ENCODE results near the gene ARHGAP12.

ARHGAP12 gene

GRCh38 chr10:31958856-31959255, 30.2 kb upstream of the ARHGAP12 start:
- TF ChIP-seq, protein P1, sequence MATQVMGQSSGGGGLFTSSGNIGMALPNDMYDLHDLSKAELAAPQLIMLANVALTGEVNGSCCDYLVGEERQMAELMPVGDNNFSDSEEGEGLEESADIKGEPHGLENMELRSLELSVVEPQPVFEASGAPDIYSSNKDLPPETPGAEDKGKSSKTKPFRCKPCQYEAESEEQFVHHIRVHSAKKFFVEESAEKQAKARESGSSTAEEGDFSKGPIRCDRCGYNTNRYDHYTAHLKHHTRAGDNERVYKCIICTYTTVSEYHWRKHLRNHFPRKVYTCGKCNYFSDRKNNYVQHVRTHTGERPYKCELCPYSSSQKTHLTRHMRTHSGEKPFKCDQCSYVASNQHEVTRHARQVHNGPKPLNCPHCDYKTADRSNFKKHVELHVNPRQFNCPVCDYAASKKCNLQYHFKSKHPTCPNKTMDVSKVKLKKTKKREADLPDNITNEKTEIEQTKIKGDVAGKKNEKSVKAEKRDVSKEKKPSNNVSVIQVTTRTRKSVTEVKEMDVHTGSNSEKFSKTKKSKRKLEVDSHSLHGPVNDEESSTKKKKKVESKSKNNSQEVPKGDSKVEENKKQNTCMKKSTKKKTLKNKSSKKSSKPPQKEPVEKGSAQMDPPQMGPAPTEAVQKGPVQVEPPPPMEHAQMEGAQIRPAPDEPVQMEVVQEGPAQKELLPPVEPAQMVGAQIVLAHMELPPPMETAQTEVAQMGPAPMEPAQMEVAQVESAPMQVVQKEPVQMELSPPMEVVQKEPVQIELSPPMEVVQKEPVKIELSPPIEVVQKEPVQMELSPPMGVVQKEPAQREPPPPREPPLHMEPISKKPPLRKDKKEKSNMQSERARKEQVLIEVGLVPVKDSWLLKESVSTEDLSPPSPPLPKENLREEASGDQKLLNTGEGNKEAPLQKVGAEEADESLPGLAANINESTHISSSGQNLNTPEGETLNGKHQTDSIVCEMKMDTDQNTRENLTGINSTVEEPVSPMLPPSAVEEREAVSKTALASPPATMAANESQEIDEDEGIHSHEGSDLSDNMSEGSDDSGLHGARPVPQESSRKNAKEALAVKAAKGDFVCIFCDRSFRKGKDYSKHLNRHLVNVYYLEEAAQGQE (tag by site-specific recombination; IDR thresholded peaks at IDR 0.05) = no peak
- TF ChIP-seq TCF7L2 (IDR thresholded peaks at IDR 0.05; ENCODE audit: borderline replicate concordance, low read depth, low read length) = no peak
- TF ChIP-seq, protein P2, sequence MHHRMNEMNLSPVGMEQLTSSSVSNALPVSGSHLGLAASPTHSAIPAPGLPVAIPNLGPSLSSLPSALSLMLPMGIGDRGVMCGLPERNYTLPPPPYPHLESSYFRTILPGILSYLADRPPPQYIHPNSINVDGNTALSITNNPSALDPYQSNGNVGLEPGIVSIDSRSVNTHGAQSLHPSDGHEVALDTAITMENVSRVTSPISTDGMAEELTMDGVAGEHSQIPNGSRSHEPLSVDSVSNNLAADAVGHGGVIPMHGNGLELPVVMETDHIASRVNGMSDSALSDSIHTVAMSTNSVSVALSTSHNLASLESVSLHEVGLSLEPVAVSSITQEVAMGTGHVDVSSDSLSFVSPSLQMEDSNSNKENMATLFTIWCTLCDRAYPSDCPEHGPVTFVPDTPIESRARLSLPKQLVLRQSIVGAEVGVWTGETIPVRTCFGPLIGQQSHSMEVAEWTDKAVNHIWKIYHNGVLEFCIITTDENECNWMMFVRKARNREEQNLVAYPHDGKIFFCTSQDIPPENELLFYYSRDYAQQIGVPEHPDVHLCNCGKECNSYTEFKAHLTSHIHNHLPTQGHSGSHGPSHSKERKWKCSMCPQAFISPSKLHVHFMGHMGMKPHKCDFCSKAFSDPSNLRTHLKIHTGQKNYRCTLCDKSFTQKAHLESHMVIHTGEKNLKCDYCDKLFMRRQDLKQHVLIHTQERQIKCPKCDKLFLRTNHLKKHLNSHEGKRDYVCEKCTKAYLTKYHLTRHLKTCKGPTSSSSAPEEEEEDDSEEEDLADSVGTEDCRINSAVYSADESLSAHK (tag by site-specific recombination; IDR thresholded peaks at IDR 0.05) = no peak
- TF ChIP-seq ZNF391 (tag by site-specific recombination; IDR thresholded peaks at IDR 0.05; ENCODE audit: borderline replicate concordance, low read depth) = no peak
- TF ChIP-seq, protein P3, sequence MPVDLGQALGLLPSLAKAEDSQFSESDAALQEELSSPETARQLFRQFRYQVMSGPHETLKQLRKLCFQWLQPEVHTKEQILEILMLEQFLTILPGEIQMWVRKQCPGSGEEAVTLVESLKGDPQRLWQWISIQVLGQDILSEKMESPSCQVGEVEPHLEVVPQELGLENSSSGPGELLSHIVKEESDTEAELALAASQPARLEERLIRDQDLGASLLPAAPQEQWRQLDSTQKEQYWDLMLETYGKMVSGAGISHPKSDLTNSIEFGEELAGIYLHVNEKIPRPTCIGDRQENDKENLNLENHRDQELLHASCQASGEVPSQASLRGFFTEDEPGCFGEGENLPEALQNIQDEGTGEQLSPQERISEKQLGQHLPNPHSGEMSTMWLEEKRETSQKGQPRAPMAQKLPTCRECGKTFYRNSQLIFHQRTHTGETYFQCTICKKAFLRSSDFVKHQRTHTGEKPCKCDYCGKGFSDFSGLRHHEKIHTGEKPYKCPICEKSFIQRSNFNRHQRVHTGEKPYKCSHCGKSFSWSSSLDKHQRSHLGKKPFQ (tag by site-specific recombination; IDR thresholded peaks at IDR 0.05) = no peak
- no peak for TF ChIP-seq ZNF670 (tag by site-specific recombination; IDR thresholded peaks at IDR 0.05; ENCODE audit: low read depth)
- no peak for TF ChIP-seq ZNF664 (tag by site-specific recombination; IDR thresholded peaks at IDR 0.05)
- TF ChIP-seq, protein P4, sequence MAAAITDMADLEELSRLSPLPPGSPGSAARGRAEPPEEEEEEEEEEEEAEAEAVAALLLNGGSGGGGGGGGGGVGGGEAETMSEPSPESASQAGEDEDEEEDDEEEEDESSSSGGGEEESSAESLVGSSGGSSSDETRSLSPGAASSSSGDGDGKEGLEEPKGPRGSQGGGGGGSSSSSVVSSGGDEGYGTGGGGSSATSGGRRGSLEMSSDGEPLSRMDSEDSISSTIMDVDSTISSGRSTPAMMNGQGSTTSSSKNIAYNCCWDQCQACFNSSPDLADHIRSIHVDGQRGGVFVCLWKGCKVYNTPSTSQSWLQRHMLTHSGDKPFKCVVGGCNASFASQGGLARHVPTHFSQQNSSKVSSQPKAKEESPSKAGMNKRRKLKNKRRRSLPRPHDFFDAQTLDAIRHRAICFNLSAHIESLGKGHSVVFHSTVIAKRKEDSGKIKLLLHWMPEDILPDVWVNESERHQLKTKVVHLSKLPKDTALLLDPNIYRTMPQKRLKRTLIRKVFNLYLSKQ (tag by site-specific recombination; IDR thresholded peaks at IDR 0.05; ENCODE audit: borderline replicate concordance) = no peak
- no peak for TF ChIP-seq HOXA7 (CRISPR knock-in tag; IDR thresholded peaks at IDR 0.05; ENCODE audit: borderline replicate concordance)
- TF ChIP-seq KLF16 (tag by site-specific recombination; IDR thresholded peaks at IDR 0.05) = no peak
- TF ChIP-seq KLF9 (tag by site-specific recombination; IDR thresholded peaks at IDR 0.05; ENCODE audit: low read depth) = no peak
- no peak for TF ChIP-seq ZNF677 (tag by site-specific recombination; IDR thresholded peaks at IDR 0.05)
- no peak for TF ChIP-seq ZSCAN30 (tag by site-specific recombination; IDR thresholded peaks at IDR 0.05)
- no peak for TF ChIP-seq RBAK (tag by site-specific recombination; IDR thresholded peaks at IDR 0.05)
- TF ChIP-seq ZNF239 (tag by site-specific recombination; IDR thresholded peaks at IDR 0.05) = no peak
- no peaks in the 10 kb centered on the region for H3K36me3 ChIP-seq (ENCODE audit: control insufficient read depth in 2 of 2, insufficient read depth in 1 of 2, low read length in 2 of 2)
- no peaks in the 10 kb centered on the region for H3K4me1 ChIP-seq (ENCODE audit: control insufficient read depth, insufficient read depth, low read length)
- H3K27ac ChIP-seq (ENCODE audit: extremely low read depth, low read depth, low read length) = no peak overlapping the region
- no peaks in the 10 kb centered on the region for H3K9me3 ChIP-seq (ENCODE audit: control insufficient read depth, insufficient read depth, low read depth, low read length)
- ChIA-PET CTCF (interaction anchor here (0.6 to 0.7 kb wide), 3 partner anchors 17 to 284 kb away, joined by 3 read pairs; no protein-coding TSS in a partner anchor), POLR2A (no interaction called here)
- no peak overlapping the region for H3K4me3 ChIP-seq (ENCODE audit: low read depth, low read length)

DNA sequence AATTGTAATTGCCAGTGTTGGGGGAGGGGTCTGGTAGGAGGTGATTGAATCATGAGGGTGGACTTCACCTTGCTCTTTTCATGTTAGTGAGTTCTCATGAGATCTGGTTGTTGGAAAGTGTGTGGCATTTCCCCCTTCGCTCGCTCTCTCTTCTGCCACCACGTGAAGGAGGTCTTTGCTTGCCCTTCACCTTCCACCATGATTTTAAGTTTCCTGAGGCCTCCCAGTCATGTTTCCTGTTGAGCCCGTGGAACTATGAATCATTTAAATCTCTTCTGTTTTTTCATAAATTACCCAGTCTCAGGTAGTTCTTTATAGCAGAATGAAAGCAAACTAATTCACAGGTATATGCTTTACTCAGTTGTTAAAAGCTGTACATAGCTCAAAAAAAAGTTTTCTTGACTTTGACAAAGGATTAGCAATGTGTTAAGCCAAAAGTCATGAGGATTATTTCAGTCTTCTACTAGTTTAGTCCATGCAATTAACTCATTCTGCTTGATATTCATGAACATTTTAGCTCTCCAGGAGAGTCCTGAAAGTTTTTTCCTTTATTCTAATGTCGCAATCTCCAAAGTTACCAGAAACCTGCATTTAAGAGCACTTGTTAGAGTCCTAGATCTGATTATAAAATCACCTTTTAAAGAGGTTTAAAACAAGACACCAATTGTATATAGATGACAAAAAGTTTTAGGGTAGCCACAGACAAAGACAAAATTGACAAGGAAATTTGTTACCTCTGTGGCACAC, 27.7 kb upstream of the ARHGAP12 start:
- no peaks in the 10 kb centered on the region for H3K9me3 ChIP-seq (ENCODE audit: control insufficient read depth, insufficient read depth, low read depth, low read length)
- no peaks in the 10 kb centered on the region for H3K36me3 ChIP-seq (ENCODE audit: control insufficient read depth in 2 of 2, insufficient read depth in 1 of 2, low read length in 2 of 2)
- H3K4me3 ChIP-seq (ENCODE audit: low read depth, low read length) = no peak overlapping the region
- ChIA-PET CTCF (no interaction called here), POLR2A (no interaction called here)
- H3K4me1 ChIP-seq (ENCODE audit: control insufficient read depth, insufficient read depth, low read length) = 0 out of 2 replicates have a peak, but pooled peaks cover 2% of the 10 kb centered on the region
- no peak overlapping the region for H3K27ac ChIP-seq (ENCODE audit: extremely low read depth, low read depth, low read length)
- no peak for TF ChIP-seq ZSCAN16 (tag by site-specific recombination; IDR thresholded peaks at IDR 0.05)
- no peak for TF ChIP-seq GLI2 (tag by site-specific recombination; IDR thresholded peaks at IDR 0.05; ENCODE audit: borderline replicate concordance, low read depth)
- TF ChIP-seq ZBTB44 (tag by site-specific recombination; IDR thresholded peaks at IDR 0.05) = no peak
- TF ChIP-seq ZNF112 (tag by site-specific recombination; IDR thresholded peaks at IDR 0.05) = no peak
- TF ChIP-seq KLF10 (tag by site-specific recombination; IDR thresholded peaks at IDR 0.05) = no peak
- no peak for TF ChIP-seq ZNF707 (tag by site-specific recombination; IDR thresholded peaks at IDR 0.05)
- no peak for TF ChIP-seq ZNF248 (tag by site-specific recombination; IDR thresholded peaks at IDR 0.05)
